Suprapubic skin (tissue), 4 donors: Measurements from ENCODE around the gene PATL2. TPM values are rescaled to one million over a fixed set of nuclear protein-coding genes. Genes with fewer than 3 reads are reported as not detected.

Experiments
- DNase-seq, 2 donors: peaks; one replicate each; pipeline ENCODE4 v3.0.0-alpha.2; 2019; ENCODE audit warnings: low spot score in 2 of 2
- H3K27ac ChIP-seq: fragments of 200-600 bp; sonication (generic); one replicate; pipeline ENCODE4 v1.5.1; 2019
- H3K27me3 ChIP-seq: fragments of 200-600 bp; sonication (generic); one replicate; pipeline ENCODE4 v1.5.1; 2019
- H3K36me3 ChIP-seq: fragments of 200-600 bp; sonication (generic); one replicate; pipeline ENCODE4 v1.5.1; 2019
- H3K4me1 ChIP-seq: fragments of 200-600 bp; sonication (generic); one replicate; pipeline ENCODE4 v1.5.1; 2019
- H3K4me3 ChIP-seq: fragments of 200-600 bp; sonication (generic); one replicate; pipeline ENCODE4 v1.5.1; 2019; ENCODE audit warnings: mild to moderate bottlenecking
- H3K9me3 ChIP-seq: fragments of 200-600 bp; sonication (generic); one replicate; pipeline ENCODE4 v1.5.1; 2019
- EP300 ChIP-seq: sonication (generic); formaldehyde crosslinking; IDR thresholded peaks from one replicate; pipeline ENCODE4 v1.6.1; 2017; ENCODE audit warnings: antibody characterized with exemption
- POLR2A ChIP-seq, 2 donors: fragments of 450-650 bp; IDR thresholded peaks; one replicate each; pipeline ENCODE4 v1.6.1; 2017; ENCODE audit warnings: antibody characterized with exemption in 2 of 2, mild to moderate bottlenecking in 2 of 2, moderate library complexity in 2 of 2
- POLR2AphosphoS5 ChIP-seq, 3 donors: sonication (generic); formaldehyde crosslinking; IDR thresholded peaks; one replicate each; pipeline ENCODE4 v1.6.1; 2017; ENCODE audit warnings: antibody characterized with exemption in 3 of 3
- WGBS: methylation state at CpG from one replicate; pipeline ENCODE4 v1.1.5; 2018; 5-methylcytosine and 5-hydroxymethylcytosine counted together
- total RNA-seq, 4 donors: library from RNA; depleted of rRNA; stranded (reverse); fragments of >200 nt; gene quantifications; one replicate each; pipeline ENCODE4 v1.1.0, GENCODE V29; 2016
- TF ChIP-seq, protein P1 (sequence below), 2 donors: fragments of 200-600 bp in 1 of 2; fragments of 450-650 bp in 1 of 2; sonication (generic) in 1 of 2; IDR thresholded peaks; one replicate each; pipeline ENCODE4 v1.5.1; 2016 to 2019; ENCODE audit warnings: antibody characterized with exemption in 2 of 2, mild to moderate bottlenecking in 1 of 2, moderate library complexity in 1 of 2

PATL2 gene
- total RNA-seq, 4 donors from 2014 or later: 0.57 to 1.2 (median 0.86) TPM; not detected in 1

DNA sequence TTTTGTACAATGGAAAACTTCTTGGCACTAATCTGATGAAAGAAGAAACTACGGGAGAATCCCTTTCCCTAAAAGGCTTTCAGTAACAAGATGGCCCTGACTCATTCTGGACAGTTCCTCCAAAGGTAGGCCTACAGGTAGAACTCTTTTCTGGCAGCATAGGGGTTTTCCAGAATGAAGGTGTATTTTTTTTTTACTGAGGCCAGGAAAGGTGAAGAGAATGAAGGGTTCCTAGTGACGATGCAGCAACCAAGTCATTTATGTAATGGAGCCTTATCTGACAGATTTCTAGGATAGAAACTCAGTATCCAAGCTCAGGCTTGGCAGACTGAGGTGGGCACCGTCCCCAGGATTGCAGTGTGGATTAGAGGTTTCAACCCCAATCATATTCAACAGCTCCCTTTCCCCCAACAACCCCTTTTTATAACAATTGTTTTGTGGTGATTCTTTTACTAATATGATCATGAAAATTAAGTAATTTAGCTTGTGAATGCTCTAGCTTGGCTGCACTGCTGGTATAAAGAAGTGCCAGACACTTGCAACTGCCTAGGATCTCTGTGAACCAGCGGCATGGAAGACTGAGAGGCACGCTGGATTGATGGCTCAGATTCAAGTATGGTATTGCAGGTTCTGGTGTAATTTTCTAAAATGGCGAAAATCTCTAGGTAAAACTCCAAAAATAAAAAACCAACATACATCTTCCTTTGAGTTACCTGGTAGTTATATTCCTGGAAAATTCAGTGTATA is 16.5 kb upstream of the PATL2 start:
- Histone ChIP-seq H3K27ac (peak overlapping the region; percentile 97), H3K36me3 (no peaks in the 10 kb centered on the region), H3K4me1 (peaks cover 56% of the 10 kb centered on the region), H3K27me3 (no peaks in the 10 kb centered on the region), H3K4me3 (no peak overlapping the region), H3K9me3 (no peaks in the 10 kb centered on the region)
- WGBS: 58% methylated on average over 6 of the region's 6 CpGs
- TF ChIP-seq POLR2AphosphoS5 (IDR thresholded peaks at IDR 0.05) (no peak), POLR2A (IDR thresholded peaks at IDR 0.05) (no peak), EP300 (no peak)
- TF ChIP-seq, protein P1, sequence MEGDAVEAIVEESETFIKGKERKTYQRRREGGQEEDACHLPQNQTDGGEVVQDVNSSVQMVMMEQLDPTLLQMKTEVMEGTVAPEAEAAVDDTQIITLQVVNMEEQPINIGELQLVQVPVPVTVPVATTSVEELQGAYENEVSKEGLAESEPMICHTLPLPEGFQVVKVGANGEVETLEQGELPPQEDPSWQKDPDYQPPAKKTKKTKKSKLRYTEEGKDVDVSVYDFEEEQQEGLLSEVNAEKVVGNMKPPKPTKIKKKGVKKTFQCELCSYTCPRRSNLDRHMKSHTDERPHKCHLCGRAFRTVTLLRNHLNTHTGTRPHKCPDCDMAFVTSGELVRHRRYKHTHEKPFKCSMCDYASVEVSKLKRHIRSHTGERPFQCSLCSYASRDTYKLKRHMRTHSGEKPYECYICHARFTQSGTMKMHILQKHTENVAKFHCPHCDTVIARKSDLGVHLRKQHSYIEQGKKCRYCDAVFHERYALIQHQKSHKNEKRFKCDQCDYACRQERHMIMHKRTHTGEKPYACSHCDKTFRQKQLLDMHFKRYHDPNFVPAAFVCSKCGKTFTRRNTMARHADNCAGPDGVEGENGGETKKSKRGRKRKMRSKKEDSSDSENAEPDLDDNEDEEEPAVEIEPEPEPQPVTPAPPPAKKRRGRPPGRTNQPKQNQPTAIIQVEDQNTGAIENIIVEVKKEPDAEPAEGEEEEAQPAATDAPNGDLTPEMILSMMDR (IDR thresholded peaks at IDR 0.05): no peak
- no peak for DNase-seq

- Histone ChIP-seq H3K27me3 (no peaks in the 10 kb centered on the region), H3K27ac (peak overlapping the region; percentile 97), H3K4me1 (peaks cover 54% of the 10 kb centered on the region), H3K9me3 (no peaks in the 10 kb centered on the region), H3K36me3 (no peaks in the 10 kb centered on the region), H3K4me3 (peak overlapping the region; percentile 15)
- no peak for DNase-seq
- WGBS: 10% methylated on average over 5 of the region's 5 CpGs
- TF ChIP-seq POLR2A (IDR thresholded peaks at IDR 0.05): peak in 1 of 2 donors; percentile 24
- TF ChIP-seq, protein P1 (IDR thresholded peaks at IDR 0.05): no peak
- TF ChIP-seq POLR2AphosphoS5 (IDR thresholded peaks at IDR 0.05): peak in 2 of 3 donors; percentile 47 to 56
- TF ChIP-seq EP300: no peak
These were observed 15.7 kb upstream of the PATL2 start for GRCh38 chr15:44726568-44727484.

- no peaks in the 10 kb centered on the region for H3K27me3 ChIP-seq
- peak overlapping the region; percentile 15 for H3K4me3 ChIP-seq
- H3K9me3 ChIP-seq: no peaks in the 10 kb centered on the region
- no peaks in the 10 kb centered on the region for H3K36me3 ChIP-seq
- H3K27ac ChIP-seq: peak overlapping the region; percentile 97
- TF ChIP-seq EP300: no peak
- TF ChIP-seq, protein P1 (IDR thresholded peaks at IDR 0.05): no peak
- no peak for TF ChIP-seq POLR2A (IDR thresholded peaks at IDR 0.05)
- TF ChIP-seq POLR2AphosphoS5 (IDR thresholded peaks at IDR 0.05): no peak
- H3K4me1 ChIP-seq: peaks cover 47% of the 10 kb centered on the region
- WGBS: 28% methylated on average over 7 of the region's 7 CpGs
- DNase-seq: no peak
These were observed 15.0 kb upstream of the PATL2 start for GRCh38 chr15:44726136-44726535.

DNA sequence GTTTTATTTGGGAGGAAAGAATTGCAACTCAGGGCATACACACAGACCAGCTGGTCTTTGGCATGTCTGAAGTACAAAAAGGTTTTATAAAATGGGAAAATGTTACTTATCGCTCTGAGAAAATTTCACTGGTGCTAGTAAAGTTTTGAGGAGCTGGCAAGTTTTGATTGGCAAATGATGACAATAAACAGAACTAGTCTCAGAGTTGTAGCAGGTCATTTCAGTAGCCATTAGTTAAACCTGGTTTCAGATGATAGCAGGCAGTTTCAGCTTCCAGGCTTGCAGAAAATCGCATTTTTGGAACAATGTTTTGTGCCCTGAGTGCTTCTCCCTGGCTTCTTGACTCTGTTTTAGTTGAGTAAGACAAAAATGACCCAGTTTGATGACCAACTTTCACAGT is 10.9 kb upstream of the PATL2 start:
- 75% methylated on average over 2 of the region's 2 CpGs for WGBS
- Histone ChIP-seq H3K9me3 (no peaks in the 10 kb centered on the region), H3K4me1 (peaks cover 27% of the 10 kb centered on the region), H3K36me3 (peaks cover 28% of the 10 kb centered on the region), H3K4me3 (no peak overlapping the region), H3K27me3 (no peaks in the 10 kb centered on the region), H3K27ac (no peak overlapping the region)
- no peak for DNase-seq
- TF ChIP-seq EP300 (no peak), POLR2AphosphoS5 (IDR thresholded peaks at IDR 0.05) (no peak), POLR2A (IDR thresholded peaks at IDR 0.05) (no peak)
- TF ChIP-seq, protein P1 (IDR thresholded peaks at IDR 0.05): no peak
